ENCODE data around the gene CD248.
"Not testable (repeated sequence)": the region's sequence is repeated elsewhere in the genome, so short reads cannot be mapped to it uniquely, and the experiment has no call there.

Gene CD248

DNA sequence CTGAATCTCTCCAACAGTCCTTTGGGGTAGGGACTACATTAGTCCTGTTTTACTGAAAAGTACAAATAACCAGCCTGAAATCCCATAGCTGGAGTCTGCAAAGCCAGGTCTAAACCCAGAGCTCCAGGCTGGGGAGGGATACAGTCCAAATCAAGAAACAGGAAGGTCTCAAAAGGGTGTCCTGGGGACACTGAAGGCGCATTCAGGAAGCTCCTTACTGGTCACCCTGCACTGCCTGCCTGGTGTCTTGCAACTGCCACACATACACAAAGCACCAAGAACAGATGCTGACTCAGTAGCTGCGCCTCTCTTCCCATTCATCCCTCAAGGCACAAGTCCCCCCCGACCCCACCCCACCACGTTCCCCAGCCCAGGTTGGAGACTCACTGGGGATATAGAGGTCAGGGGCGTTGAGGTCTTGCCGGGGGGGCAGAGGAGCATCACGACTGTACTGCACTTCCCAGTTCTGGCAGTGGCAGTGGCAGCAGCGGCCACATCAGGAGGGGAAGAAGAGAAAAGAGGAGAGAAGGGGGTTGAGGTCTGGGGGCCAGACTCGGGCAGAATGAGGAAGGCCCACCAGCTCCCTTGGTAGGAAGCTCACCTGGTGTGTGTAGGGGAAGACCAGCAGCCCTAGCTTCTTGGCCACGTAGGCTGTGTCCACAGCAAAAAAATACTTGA is 29.5 kb downstream of the CD248 start:
- no peak for DNase-seq

- DNase-seq = no peak
Observed at GRCh38 chr11:66286699-66287098, 30.1 kb downstream of the CD248 start.

DNA sequence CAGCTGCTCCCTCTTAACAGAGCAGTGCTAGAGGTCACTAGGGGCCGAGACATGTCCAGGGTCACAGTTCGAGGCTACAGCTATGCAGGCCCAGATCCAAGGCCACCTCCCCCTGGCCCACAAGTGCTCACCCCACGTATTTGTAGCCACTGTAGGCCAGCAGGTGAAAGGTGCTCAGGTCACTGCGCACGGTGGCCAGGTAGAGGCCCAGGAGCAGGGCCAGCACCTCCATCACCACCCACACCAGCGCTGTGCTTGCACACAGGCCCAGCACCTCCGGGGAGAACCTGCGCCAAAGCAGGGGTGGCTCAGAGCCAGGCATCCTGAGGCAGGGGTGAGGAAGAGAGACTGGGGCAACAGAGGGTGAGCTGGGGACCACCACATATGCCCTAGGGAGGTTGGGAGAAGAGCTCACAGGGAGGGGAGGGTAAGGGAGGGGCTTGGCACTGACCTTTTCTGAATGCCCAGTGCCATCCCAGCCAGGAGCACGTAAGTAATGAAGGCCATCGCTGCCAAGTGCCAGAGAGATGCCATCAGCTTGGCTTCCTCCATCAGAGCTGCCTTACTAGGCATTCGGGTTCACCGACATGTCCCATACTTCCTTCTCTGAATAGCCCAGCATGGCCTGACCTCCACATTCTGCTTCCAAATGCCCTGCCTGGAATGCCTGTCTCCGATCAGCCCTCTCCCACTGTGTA is 31.4 kb downstream of the CD248 start:
- no peak for DNase-seq

GRCh38 chr11:66284526-66285078 is 32.2 kb downstream of the CD248 start:
- DNase-seq = no peak

GRCh38 chr11:66283461-66284105 is 33.3 kb downstream of the CD248 start:
- DNase-seq = no peak

DNA sequence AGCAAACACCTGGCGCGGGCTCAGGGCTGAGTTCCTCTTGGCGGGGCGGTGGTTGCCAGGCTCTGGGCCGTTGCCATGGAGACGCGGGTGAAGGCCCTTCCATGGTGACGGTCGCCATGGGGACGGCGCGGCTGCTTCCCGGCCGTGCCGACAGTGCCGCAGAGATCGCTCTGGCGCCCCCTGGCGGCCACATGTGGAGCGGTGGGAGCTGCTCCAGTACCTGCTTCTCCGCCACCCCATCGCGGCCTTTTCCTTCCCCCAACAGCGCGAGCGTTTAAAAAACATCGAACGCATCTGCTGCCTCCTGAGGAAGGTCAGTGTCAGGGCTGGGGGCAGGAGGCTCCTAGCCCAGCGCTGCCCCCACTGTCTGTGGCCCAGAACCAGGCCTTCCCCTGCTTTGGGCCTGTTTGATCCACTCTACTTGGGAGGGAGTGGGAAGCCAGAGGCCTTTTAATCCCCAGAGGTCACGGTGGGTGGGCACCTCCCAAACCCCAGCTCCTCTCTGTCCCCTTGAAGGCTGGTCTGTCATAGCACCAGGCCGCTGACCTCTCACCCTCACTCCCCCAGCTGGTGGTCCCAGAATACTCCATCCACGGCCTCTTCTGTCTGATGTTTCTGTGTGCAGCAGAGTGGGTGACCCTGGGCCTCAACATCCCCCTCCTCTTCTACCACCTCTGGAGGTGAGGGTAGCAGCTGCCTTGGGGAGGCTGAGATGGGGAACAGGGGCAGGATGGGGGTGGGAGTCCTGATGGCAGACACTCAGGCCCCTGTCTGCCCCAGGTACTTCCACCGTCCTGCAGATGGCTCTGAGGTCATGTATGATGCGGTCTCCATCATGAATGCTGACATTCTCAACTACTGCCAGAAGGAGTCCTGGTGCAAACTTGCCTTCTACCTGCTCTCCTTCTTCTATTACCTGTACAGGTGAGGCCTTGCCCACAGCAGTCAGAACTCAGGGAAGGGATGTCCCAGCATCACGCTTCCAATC is 34.1 kb downstream of the CD248 start:
- DNase-seq = peak; percentile 99

- DNase-seq = no peak
Observed at GRCh38 chr11:66281776-66282467, 34.9 kb downstream of the CD248 start.

DNA sequence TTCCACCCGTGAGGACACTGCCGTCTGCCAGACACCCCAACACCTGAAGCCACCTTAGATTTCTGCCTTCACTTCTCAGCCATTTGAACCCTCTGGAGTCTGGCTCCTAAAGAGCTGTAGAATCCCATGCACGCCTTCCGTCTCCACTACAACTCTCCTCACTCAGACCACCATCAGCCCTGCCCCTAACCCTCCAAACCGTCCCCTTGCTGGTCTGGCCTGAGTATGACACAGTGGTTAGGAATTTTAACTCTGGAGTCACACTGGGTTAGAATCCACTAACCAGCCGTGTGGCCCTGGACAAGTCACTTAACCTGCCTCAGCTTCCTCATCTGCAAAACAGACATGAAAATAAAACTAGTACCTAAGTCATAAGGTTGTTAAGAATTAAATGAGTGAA is 35.8 kb downstream of the CD248 start:
- DNase-seq = no peak

DNA sequence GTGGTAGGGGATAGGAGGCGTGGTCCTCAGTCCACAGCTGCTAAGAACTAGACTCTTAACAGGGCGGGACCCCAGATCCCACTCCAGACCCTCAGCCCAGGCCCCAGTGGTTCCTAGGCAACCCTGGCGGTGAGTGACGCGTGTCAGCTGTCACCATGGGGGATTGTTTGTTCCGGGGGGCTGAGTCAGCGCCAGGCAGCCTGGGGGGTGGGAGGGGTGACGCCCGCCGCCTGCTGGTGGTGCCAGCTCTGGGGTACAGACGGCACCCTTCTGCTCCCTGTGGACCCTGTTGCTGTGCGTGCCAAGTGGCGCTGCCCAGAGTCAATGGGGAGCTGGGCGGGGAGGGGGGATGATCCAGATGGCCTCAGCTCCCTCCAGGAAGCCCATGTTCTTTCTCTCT is 36.4 kb downstream of the CD248 start:
- no peak for DNase-seq

- DNase-seq = no peak
Observed at GRCh38 chr11:66279092-66279734, 37.6 kb downstream of the CD248 start.

DNA sequence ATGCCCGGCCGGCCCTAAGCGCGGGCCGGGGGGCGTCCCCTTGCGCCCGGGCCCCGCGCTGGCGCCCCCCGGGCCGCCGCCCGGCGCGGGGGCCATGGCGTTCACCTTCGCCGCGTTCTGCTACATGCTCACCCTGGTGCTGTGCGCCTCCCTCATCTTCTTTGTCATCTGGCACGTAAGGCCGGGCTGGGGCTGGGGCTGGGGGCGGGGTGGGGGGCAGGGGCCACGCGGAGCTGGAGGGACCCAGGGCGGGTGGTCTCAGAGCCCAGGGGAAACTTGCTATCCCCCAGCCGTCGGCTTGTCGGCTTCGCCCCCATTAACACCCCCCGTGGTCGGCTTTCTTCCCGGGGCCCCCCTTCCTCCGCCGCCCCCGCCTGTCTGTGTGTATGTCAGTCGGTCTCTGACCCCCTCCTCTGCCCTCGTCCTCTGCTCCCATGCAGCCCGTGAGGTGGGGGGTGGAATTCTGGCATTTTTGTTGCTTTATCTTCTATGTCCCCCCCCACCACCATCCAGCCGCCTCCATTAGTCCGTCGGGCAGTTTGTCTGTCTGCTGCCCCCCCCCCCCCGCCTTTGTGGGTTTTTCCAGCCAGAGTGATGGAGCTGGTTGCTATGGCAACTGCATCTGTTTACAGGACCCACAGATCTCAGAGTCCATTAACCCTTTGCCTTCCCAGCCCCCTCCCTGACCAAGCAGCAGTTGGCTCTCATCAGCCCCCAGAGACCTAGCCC is 38.3 kb downstream of the CD248 start:
- DNase-seq = no peak

DNA sequence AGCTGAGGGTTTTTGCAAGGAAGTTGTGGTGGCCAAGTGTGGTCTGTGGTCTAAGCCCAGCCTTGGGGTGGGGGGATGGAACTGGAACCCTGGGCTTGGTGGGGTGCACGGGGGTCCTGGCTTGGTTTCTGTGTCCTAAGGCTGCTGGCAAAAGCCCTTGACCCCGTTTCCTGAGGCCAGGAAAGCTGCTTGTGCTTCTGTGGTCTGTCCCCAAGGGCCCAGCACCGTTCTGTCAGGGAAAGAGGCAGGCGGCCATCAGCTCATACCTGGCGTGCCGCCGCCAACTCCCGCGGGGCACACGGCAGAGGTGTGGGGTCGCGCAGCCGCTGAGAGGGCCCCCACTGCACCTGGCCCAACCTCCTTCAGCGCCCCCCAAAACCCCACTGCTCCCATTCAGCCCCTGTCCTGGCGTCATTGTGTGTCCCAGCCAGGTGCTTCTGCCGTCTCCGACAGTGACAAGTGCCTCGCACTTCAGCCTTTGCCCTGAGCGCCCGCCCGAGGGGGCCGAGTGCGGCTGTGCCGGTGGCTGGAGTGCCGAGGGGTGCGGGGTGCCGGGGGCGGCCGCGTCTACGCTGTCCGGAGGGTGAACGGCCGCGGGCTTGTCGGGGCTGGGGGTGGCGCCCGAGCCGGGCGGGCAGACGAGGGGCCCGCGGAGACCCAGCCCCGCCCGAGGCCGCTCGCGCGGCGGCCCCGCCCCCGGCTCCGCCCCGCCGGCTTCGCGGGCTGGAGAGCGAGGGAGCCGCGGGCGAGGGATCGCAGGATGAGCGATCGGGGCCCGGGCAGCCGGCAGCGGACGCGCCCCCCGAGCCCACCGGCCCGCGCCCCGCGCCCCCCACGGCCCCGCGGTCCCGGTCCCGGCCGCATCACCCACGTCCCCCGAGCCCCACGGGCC is 39.1 kb downstream of the CD248 start, which contains the start of gene CNIH2:
CNIH2 (plus strand) TSS at position 705 of the 892 bp plus-strand sequence. CDS start 282 bp downstream, outside the sequence.
- DNase-seq = peak; percentile 37

GRCh38 chr11:66277064-66277463 is 39.8 kb downstream of the CD248 start:
- not testable (repeated sequence) for DNase-seq

- not testable (repeated sequence) for DNase-seq
Observed at GRCh38 chr11:66276619-66277018, 40.2 kb downstream of the CD248 start.

GRCh38 chr11:66275984-66276612 is 40.7 kb downstream of the CD248 start:
- DNase-seq = no peak

GRCh38 chr11:66275396-66275795 is 41.4 kb downstream of the CD248 start:
- DNase-seq = no peak

- no peak for DNase-seq
Observed at GRCh38 chr11:66274219-66274618, 42.6 kb downstream of the CD248 start.

- DNase-seq = no peak
Observed at GRCh38 chr11:66272596-66272995, 44.2 kb downstream of the CD248 start.

GRCh38 chr11:66271816-66272215 is 45.0 kb downstream of the CD248 start:
- no peak for DNase-seq

All from NCI-H1436 (cell line).